GM21360 (cell line): ENCODE measurements around the gene FBXW12.

ENCODE experiments used
- ATAC-seq: cut with Tn5 transposase; IDR thresholded peaks from one replicate; pipeline ENCODE4 v1.9.1; 2021; ENCODE audit warnings: mild to moderate bottlenecking, moderate library complexity; ENCODE audit not compliant: unreplicated experiment

Gene FBXW12

GRCh38 chr3:48420561-48420960 is 48.5 kb downstream of the FBXW12 start:
- ATAC-seq, result no peak

- ATAC-seq, result no peak
Measured at GRCh38 chr3:48422272-48422671, 50.3 kb downstream of the FBXW12 start.

- no peak for ATAC-seq
Measured at GRCh38 chr3:48422681-48423080, 50.7 kb downstream of the FBXW12 start.

- ATAC-seq, result no peak
Measured at GRCh38 chr3:48423241-48423882, 51.3 kb downstream of the FBXW12 start.

GRCh38 chr3:48423883-48424695 is 52.1 kb downstream of the FBXW12 start:
- no peak for ATAC-seq

- no peak for ATAC-seq
Measured at GRCh38 chr3:48425281-48425812, 53.3 kb downstream of the FBXW12 start.

- no peak for ATAC-seq
Measured at GRCh38 chr3:48426401-48426909, 54.4 kb downstream of the FBXW12 start.

- ATAC-seq, result no peak
Measured at GRCh38 chr3:48426944-48427629, 55.1 kb downstream of the FBXW12 start.

GRCh38 chr3:48427630-48427962 is 55.6 kb downstream of the FBXW12 start:
- ATAC-seq, result no peak

GRCh38 chr3:48428088-48428571 is 56.1 kb downstream of the FBXW12 start:
- ATAC-seq, result no peak

GRCh38 chr3:48428572-48429316 is 56.7 kb downstream of the FBXW12 start:
- no peak for ATAC-seq

- ATAC-seq, result no peak
Measured at GRCh38 chr3:48429317-48429959, 57.4 kb downstream of the FBXW12 start.

- no peak for ATAC-seq
Measured at GRCh38 chr3:48429960-48430707, 58.1 kb downstream of the FBXW12 start, which contains the start of gene PLXNB1. TSS of gene PLXNB1 (minus strand) at chr3:48430086. CDS start at chr3:48424611, 5,475 bp downstream.

GRCh38 chr3:48430708-48431101 is 58.7 kb downstream of the FBXW12 start:
- no peak for ATAC-seq

GRCh38 chr3:48431224-48432029 is 59.4 kb downstream of the FBXW12 start:
- ATAC-seq, result no peak

GRCh38 chr3:48432411-48433371 is 60.7 kb downstream of the FBXW12 start:
- ATAC-seq, result no peak

- no peak for ATAC-seq
Measured at GRCh38 chr3:48433472-48434118, 61.6 kb downstream of the FBXW12 start.
